Endothelial cell of umbilical vein (primary cell): ENCODE data around the gene MYO19. TPM values are rescaled to one million over a fixed set of nuclear protein-coding genes. Genes with fewer than 3 reads are reported as not detected.

ENCODE experiments used
- BruUV-seq: library from RNA; stranded (reverse); fragments of 400-500 nt; replicated peaks from 2 replicates; lab custom pipeline; 2021; lab: Mats Ljungman, UMichigan
- CTCF ChIA-PET: fragments of 300-600, 350-600 bp; sonication (Branson Sonifier 250); formaldehyde crosslinking; loops from one replicate; lab custom pipeline; 2021; ENCODE audit warnings: antibody characterized with exemption, inconsistent platforms; lab: Charles Lee
- POLR2A ChIA-PET: fragments of 300-600, 350-600 bp; sonication (Branson Sonifier 250); formaldehyde crosslinking; loops from one replicate; lab custom pipeline; 2021; ENCODE audit warnings: antibody characterized with exemption, inconsistent platforms; lab: Charles Lee
- DNase-seq: peaks from one replicate; pipeline ENCODE4 v3.0.0-alpha.2; 2011; ENCODE audit warnings: low read depth, low spot score
- FAIRE-seq: peaks from 2 replicates; lab custom pipeline; 2011; peaks lifted over from hg19 to GRCh38; lab: Jason Lieb, UNC
- H2AFZ ChIP-seq: 2 replicates; pipeline ENCODE4 v1.6.0; 2012; ENCODE audit warnings: low read depth, low read length, control low read depth, inconsistent platforms
- H3K27ac ChIP-seq: 2 replicates; pipeline ENCODE4 v1.5.1; 2011; ENCODE audit warnings: low read depth, mild to moderate bottlenecking, control low read depth, low read length, moderate library complexity; ENCODE audit not compliant: insufficient read depth
- H3K27me3 ChIP-seq, 2 experiments: 2 replicates each; pipeline versions ENCODE4 v1.6.0 to v1.6.1; 2011; ENCODE audit warnings: low read length in 2 of 2, mixed read lengths in 1 of 2; ENCODE audit not compliant: control insufficient read depth in 2 of 2, insufficient read depth in 2 of 2
- H3K36me3 ChIP-seq, 2 experiments: 2 replicates in 1 of 2; 3 replicates in 1 of 2; pipeline ENCODE4 v1.5.1; 2011; ENCODE audit warnings: low read length in 2 of 2, mild to moderate bottlenecking in 1 of 2, moderate library complexity in 1 of 2; ENCODE audit not compliant: control insufficient read depth in 2 of 2, insufficient read depth in 2 of 2; ENCODE audit errors: extremely low read depth in 1 of 2
- H3K4me1 ChIP-seq: 3 replicates; pipeline ENCODE4 v1.5.1; 2011; ENCODE audit warnings: mild to moderate bottlenecking, low read length; ENCODE audit not compliant: control insufficient read depth, insufficient read depth; ENCODE audit errors: extremely low read depth
- H3K4me2 ChIP-seq: 2 replicates; pipeline ENCODE4 v1.6.1; 2011; ENCODE audit warnings: low read length, control low read depth, mixed read lengths; ENCODE audit not compliant: insufficient read depth
- H3K4me3 ChIP-seq, 3 experiments: fragments of 200-600 bp in 1 of 3; sonication (generic), shearing (Covaris generic) in 1 of 3; replicated peaks in 1 of 3; 2 replicates each; pipeline ENCODE4 v1.5.1; 2011 to 2016; ENCODE audit warnings: control low read depth in 3 of 3, low read length in 3 of 3, mild to moderate bottlenecking in 2 of 3, inconsistent platforms in 1 of 3, low read depth in 1 of 3, moderate library complexity in 1 of 3; ENCODE audit not compliant: insufficient read depth in 1 of 3
- H3K79me2 ChIP-seq: 2 replicates; pipeline ENCODE4 v1.6.0; 2012; ENCODE audit warnings: low read length, inconsistent platforms; ENCODE audit not compliant: control insufficient read depth, insufficient read depth
- H3K9ac ChIP-seq: replicated peaks from 2 replicates; pipeline ENCODE3; 2011; ENCODE audit warnings: low read length, control low read depth; ENCODE audit not compliant: insufficient read depth; ENCODE audit errors: extremely low read depth
- H3K9me1 ChIP-seq: replicated peaks from 3 replicates; pipeline ENCODE4 v1.6.0; 2011; ENCODE audit warnings: mild to moderate bottlenecking, low read length; ENCODE audit not compliant: control insufficient read depth, insufficient read depth; ENCODE audit errors: extremely low read depth
- H3K9me3 ChIP-seq: replicated peaks from 2 replicates; pipeline ENCODE4 v1.5.1; 2012; ENCODE audit warnings: low read length, inconsistent platforms; ENCODE audit not compliant: control insufficient read depth, insufficient read depth
- H4K20me1 ChIP-seq: replicated peaks from 2 replicates; pipeline ENCODE3; 2011; ENCODE audit warnings: mild to moderate bottlenecking, low read length; ENCODE audit not compliant: control insufficient read depth, insufficient read depth; ENCODE audit errors: extremely low read depth
- EZH2 ChIP-seq: IDR thresholded peaks from 2 replicates; pipeline ENCODE4 v1.6.1; 2012; ENCODE audit warnings: borderline replicate concordance, low read depth, mild to moderate bottlenecking, moderate library complexity, low read length, inconsistent platforms; ENCODE audit not compliant: severe bottlenecking
- FOS ChIP-seq: IDR thresholded peaks from 2 replicates; pipeline ENCODE4 v1.6.1; 2011; ENCODE audit warnings: mild to moderate bottlenecking, low read length, moderate library complexity, borderline replicate concordance; ENCODE audit not compliant: insufficient read depth
- GATA2 ChIP-seq: IDR thresholded peaks from 2 replicates; pipeline ENCODE4 v1.7.0; 2011; ENCODE audit warnings: low read depth, mild to moderate bottlenecking, moderate library complexity, mixed read lengths, low read length; ENCODE audit not compliant: insufficient read length, insufficient read depth
- JUN ChIP-seq: IDR thresholded peaks from 2 replicates; pipeline ENCODE4 v1.6.1; 2011; ENCODE audit warnings: borderline replicate concordance, low read depth; ENCODE audit not compliant: insufficient read length, insufficient read depth
- MYC ChIP-seq: IDR thresholded peaks from one replicate; pipeline ENCODE4 v1.6.1; 2011; ENCODE audit warnings: mild to moderate bottlenecking, low read depth, low read length
- POLR2A ChIP-seq: IDR thresholded peaks from 2 replicates; pipeline ENCODE4 v1.6.1; 2012; ENCODE audit warnings: low read depth, mild to moderate bottlenecking, control low read depth, low read length
- POLR2AphosphoS5 ChIP-seq: IDR thresholded peaks from 2 replicates; pipeline ENCODE4 v1.6.1; 2012; ENCODE audit warnings: low read depth, mild to moderate bottlenecking, control low read depth, low read length, moderate library complexity; ENCODE audit not compliant: insufficient read depth
- dilution Hi-C: fragments of 300-500 bp; cut with MboI; formaldehyde crosslinking; loops from one replicate; pipeline ENCODE4 v1.15.0; 2019; ENCODE audit warnings: low sequenced_read_pairs; ENCODE audit not compliant: extremely low pct_ligation_motif_present
- intact Hi-C: fragments of 100-400 bp; cut with micrococcal nuclease; formaldehyde crosslinking; loops from one replicate; pipeline ENCODE4 v1.10.0; 2022
- polyA plus RNA-seq, 4 experiments: library from polyadenylated mRNA; depleted of rRNA in 3 of 4; stranded (reverse) in 3 of 4; unstranded in 1 of 4; fragments of >200 nt; gene quantifications; 2 replicates each; pipeline versions ENCODE4 v1.2.1 to v1.2.3, GENCODE V29; 2011 to 2012; ENCODE audit warnings: missing spikeins in 1 of 4
- total RNA-seq: library from RNA; stranded (reverse); gene quantifications from 2 replicates; pipeline ENCODE4 v1.2.3, GENCODE V29; 2021
- TF ChIP-seq, protein P1 (sequence below), 2 donors: IDR thresholded peaks; 1 replicate in 1 of 2; 2 replicates in 1 of 2; pipeline ENCODE4 v1.5.1; 2011; ENCODE audit warnings: low read length in 2 of 2, mild to moderate bottlenecking in 2 of 2, moderate library complexity in 2 of 2, control low read depth in 1 of 2, inconsistent platforms in 1 of 2, low read depth in 1 of 2; ENCODE audit not compliant: insufficient read depth in 1 of 2; ENCODE audit errors: extremely low read depth in 1 of 2
- TF ChIP-seq, protein P2 (sequence below): IDR thresholded peaks from 2 replicates; pipeline ENCODE4 v1.6.1; 2011; ENCODE audit not compliant: insufficient read depth, insufficient read length

Gene MYO19
- total and polyA plus RNA-seq, 2 donors (not counting 3 experiments of a cell fraction or from before 2014, with no cell fraction given), result 75.4 to 95.7 TPM

DNA sequence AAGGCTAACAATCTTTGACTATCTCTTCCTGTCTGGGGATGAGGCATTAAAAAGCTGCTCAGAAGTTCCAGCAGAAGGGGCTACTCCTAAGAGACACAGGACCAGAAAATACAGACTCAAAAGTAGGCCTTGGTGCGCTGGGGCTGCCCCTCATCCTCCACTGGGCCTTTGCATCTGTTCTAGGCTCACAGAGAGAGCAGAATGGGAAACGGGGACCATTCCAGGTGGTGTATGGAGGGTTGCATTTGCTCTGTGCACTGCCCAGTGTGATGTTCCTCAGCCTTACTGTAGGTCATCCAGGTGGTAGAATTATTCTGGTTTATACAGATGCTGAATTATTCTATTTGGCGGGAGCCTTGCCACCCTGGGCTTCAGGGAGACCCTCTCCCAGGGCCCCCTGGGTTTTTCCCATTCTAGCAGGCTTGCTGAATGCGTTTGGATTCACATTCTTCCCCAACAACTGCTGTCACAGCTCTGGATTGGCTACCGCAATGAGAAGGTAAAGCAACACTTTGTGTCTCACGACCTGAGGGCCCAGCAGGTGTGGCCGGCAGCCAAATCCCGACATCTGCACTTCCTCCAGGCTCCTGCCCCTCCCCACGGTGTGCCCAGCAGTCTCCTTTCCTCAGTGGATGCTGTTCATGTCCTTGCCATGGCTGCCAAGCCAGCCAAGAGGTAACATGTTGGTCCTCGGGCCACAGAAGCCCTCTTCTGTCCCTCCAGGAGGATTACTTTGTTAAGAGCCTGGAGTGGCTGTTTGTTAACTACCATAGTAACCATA is 73.1 kb downstream of the MYO19 start:
- H3K27ac ChIP-seq, result no peak overlapping the region
- no peaks in the 10 kb centered on the region for H3K9me1 ChIP-seq
- H3K4me1 ChIP-seq, result no peaks in the 10 kb centered on the region
- TF ChIP-seq POLR2AphosphoS5, result no peak
- dilution Hi-C loops, result no loop called here
- H3K4me3 ChIP-seq, result no peak overlapping the region
- no peak overlapping the region for H3K9ac ChIP-seq
- no peaks in the 10 kb centered on the region for H4K20me1 ChIP-seq
- no peak for DNase-seq
- no peaks in the 10 kb centered on the region for H3K79me2 ChIP-seq
- intact Hi-C loops, result no loop called here
- H3K9me3 ChIP-seq, result no peaks in the 10 kb centered on the region
- no TSS peak for BruUV-seq
- H3K36me3 ChIP-seq, result no peaks in the 10 kb centered on the region
- ChIA-PET CTCF (no interaction called here), POLR2A (no interaction called here)
- H3K4me2 ChIP-seq, result no peak overlapping the region
- no peak overlapping the region for H2AFZ ChIP-seq
- H3K27me3 ChIP-seq, result peaks cover 0 to 2% of the 10 kb centered on the region in 2 experiments
- no peak for FAIRE-seq

DNA sequence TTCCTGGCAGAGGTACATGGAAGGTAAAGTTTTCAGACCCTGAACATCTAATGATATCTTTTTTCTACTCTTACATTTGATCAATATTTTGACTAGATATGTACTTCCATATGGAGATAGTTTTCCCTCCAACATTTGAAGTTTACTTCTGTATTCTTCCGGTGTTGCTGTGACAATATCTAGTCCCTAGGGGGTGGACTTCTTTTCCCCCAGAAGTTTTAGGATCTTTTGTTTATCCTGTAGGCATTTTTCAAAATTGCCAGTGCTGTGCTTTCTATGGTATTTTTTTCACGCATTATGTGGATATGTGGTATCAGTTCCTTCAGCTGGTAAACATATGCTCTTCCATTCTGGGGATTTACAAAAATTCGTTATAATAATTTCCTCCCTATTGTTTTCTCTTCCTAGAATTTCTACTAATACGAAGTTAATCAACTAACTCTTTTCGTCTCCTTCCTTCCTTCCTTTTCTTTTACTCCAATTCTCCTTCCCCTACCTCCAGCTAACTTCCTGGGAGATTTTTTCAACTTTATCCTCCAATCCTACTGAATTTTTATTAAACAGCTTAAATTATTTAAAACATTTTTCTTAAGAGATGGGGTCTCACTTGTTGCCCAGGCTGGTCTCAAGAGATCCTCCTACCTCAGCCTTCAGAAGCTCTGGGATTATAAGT is 74.3 kb downstream of the MYO19 start:
- intact Hi-C loops (no loop called here), dilution Hi-C loops (no loop called here)
- Histone ChIP-seq H3K4me3 (no peak overlapping the region), H3K4me2 (no peak overlapping the region), H3K9me3 (no peaks in the 10 kb centered on the region), H4K20me1 (no peaks in the 10 kb centered on the region), H3K4me1 (no peaks in the 10 kb centered on the region), H2AFZ (no peak overlapping the region), H3K27me3 (peaks cover 0 to 2% of the 10 kb centered on the region in 2 experiments), H3K9me1 (no peaks in the 10 kb centered on the region), H3K79me2 (no peaks in the 10 kb centered on the region), H3K9ac (no peak overlapping the region), H3K36me3 (no peaks in the 10 kb centered on the region), H3K27ac (no peak overlapping the region)
- no TSS peak for BruUV-seq
- FAIRE-seq, result no peak
- POLR2A ChIA-PET, result no interaction called here
- TF ChIP-seq, protein P1, sequence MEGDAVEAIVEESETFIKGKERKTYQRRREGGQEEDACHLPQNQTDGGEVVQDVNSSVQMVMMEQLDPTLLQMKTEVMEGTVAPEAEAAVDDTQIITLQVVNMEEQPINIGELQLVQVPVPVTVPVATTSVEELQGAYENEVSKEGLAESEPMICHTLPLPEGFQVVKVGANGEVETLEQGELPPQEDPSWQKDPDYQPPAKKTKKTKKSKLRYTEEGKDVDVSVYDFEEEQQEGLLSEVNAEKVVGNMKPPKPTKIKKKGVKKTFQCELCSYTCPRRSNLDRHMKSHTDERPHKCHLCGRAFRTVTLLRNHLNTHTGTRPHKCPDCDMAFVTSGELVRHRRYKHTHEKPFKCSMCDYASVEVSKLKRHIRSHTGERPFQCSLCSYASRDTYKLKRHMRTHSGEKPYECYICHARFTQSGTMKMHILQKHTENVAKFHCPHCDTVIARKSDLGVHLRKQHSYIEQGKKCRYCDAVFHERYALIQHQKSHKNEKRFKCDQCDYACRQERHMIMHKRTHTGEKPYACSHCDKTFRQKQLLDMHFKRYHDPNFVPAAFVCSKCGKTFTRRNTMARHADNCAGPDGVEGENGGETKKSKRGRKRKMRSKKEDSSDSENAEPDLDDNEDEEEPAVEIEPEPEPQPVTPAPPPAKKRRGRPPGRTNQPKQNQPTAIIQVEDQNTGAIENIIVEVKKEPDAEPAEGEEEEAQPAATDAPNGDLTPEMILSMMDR (IDR thresholded peaks at IDR 0.05; ENCODE audit: extremely low read depth in 1 of 2, insufficient read depth in 1 of 2, low read depth in 1 of 2, low read length in 2 of 2), result no peak
- no peak for TF ChIP-seq POLR2A
- TF ChIP-seq POLR2AphosphoS5, result no peak
- TF ChIP-seq FOS, result no peak
- TF ChIP-seq GATA2, result no peak
- TF ChIP-seq, protein P2, sequence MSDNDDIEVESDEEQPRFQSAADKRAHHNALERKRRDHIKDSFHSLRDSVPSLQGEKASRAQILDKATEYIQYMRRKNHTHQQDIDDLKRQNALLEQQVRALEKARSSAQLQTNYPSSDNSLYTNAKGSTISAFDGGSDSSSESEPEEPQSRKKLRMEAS, result no peak
- TF ChIP-seq MYC, result no peak
- no peak for TF ChIP-seq EZH2
- no peak for TF ChIP-seq JUN
- no peak for DNase-seq
- CTCF ChIA-PET, result interaction anchor here (0.8 to 2.3 kb wide), 3 partner anchors 9 to 26 kb away, joined by 3 to 5 read pairs (median 3); partner anchors contain the start of gene ZNHIT3
